ENCODE results near the gene CSTF1.

DNA sequence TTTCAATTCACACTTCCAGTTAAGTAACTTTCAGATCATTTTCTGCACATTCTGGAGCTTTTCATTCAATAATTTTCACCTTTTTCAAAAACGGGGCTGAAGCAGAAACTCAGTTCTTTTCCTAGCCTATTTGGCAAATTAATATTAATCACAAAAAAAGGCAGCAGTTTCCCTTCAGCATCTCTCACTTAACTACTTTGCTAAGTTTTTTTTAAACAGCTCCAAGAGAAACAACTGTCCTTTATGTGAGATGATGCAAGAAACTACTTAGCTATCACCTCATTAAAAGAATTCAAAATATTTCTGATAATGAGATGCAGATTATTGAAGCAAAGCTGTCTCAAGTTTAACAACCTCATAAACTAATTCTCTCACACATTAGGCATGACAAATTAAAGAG lies 31.4 kb downstream of the CSTF1 start:
- TF ChIP-seq CTCF (conservative IDR thresholded peaks at IDR 0.05; ENCODE audit: low read length) = no peak
- no peak for TF ChIP-seq EZH2phosphoT487 (IDR thresholded peaks at IDR 0.05; ENCODE audit: borderline replicate concordance)
